ENCODE measurements around the gene CNTFR. TPM values are rescaled to one million over a fixed set of nuclear protein-coding genes. Genes with fewer than 3 reads are reported as not detected.

The CNTFR gene
- total and polyA plus RNA-seq, 10 of the 15 experiments (the other 5 are each of a cell fraction or from before 2014, with no cell fraction given), result not detected

DNA sequence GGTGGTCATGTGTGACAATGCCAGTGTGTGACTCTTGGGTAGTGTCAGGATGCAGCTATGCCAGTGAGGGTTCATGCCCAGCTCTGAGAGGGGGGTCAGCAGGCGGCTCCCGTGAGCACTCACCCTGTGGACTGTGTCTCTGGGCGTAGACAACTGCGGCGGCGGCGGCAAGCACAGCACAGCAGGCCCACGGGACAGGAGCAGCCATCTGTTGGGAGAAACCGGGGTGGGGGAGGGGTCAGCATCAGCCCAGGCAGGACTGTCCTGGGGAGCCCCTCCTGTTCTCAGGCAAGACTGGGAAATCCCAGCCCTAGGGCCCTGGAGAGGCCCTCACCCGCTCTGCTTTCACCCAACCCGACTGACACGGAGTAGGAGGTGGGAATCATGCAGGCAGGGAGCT is 20.8 kb downstream of the CNTFR start:
- no peak for DNase-seq (ENCODE audit: low read depth, low spot score)
- Histone ChIP-seq H3K4me3 (no peak overlapping the region), H2AFZ (ENCODE audit: control insufficient read depth, low read depth, low read length) (no peak overlapping the region), H3K4me1 (ENCODE audit: control insufficient read depth, insufficient read depth, low read length) (no peaks in the 10 kb centered on the region), H4K20me1 (ENCODE audit: control insufficient read depth, insufficient read depth) (0 out of 2 replicates have a peak, but pooled peaks cover 3% of the 10 kb centered on the region), H3K36me3 (ENCODE audit: control insufficient read depth in 2 of 2, insufficient read depth in 2 of 2, low read length in 1 of 2) (no peaks in the 10 kb centered on the region), H3K9me3 (replicated peaks; ENCODE audit: control insufficient read depth, insufficient read depth, low read length) (no peaks in the 10 kb centered on the region), H3K79me2 (ENCODE audit: control insufficient read depth, insufficient read depth, low read length) (no peaks in the 10 kb centered on the region), H3K9ac (ENCODE audit: control insufficient read depth, insufficient read depth, low read length) (no peak overlapping the region), H3K4me2 (ENCODE audit: control insufficient read depth, insufficient read depth) (no peak overlapping the region), H3K27ac (ENCODE audit: control insufficient read depth, insufficient read depth) (no peak overlapping the region), H3K27me3 (replicated peaks in 1 of 2; ENCODE audit: control insufficient read depth in 2 of 2, insufficient read depth in 2 of 2, low read length in 1 of 2) (peaks cover 6 to 9% of the 10 kb centered on the region in 2 experiments; a peak in 3 of 4 replicates)
- ChIA-PET CTCF (interaction anchor here (2.1 kb wide), 1 partner anchor 21 kb away, joined by 6 read pairs; no protein-coding TSS in a partner anchor), RAD21 (ENCODE audit: unreplicated experiment) (no interaction called here), POLR2A (no interaction called here), SMC1A (ENCODE audit: uncharacterized antibody, unreplicated experiment) (interaction anchor here (0.5 kb wide), 1 partner anchor 124 kb away, joined by 3 read pairs; no protein-coding TSS in a partner anchor)
- TF ChIP-seq NR2C2 (IDR thresholded peaks at IDR 0.05; ENCODE audit: borderline replicate concordance, control insufficient read depth, insufficient read length, low read depth) (no peak), CEBPB (IDR thresholded peaks at IDR 0.05; ENCODE audit: borderline replicate concordance in 1 of 2, low read depth in 2 of 2, low read length in 2 of 2) (no peak)
- WGBS (ENCODE audit: insufficient coverage, insufficient replicate concordance, low lambda C conversion rate, missing lambda C conversion rate), result 36% methylated on average over 12 of the region's 12 CpGs
- no TSS peak for BruUV-seq (replicated peaks)
- intact Hi-C loops (cut with micrococcal nuclease; ENCODE audit: unreplicated experiment) (no loop called here), in situ Hi-C loops (cut with MboI) (no loop called here)
- ATAC-seq, result no peak
- no peak for FAIRE-seq

DNA sequence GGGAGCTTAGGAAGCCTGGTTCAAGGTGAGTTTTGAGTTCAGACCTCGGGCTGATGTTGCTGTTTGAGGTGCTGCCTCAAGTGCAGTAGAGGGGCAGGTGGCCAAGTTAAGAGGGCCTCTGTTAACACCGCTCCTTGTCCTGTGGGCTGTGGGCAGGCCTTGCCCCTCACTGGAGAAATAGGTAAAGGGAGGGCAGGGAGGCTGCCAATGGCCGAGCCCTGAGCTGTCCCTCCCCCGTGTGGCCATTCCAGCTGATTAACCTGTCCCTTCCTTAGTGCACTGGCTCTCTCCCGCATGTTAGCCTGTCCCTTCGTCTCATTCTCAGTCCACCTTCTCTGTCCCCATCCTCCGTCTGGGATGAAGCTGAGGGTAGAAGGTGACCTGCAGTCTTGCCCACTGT is 21.4 kb downstream of the CNTFR start:
- ChIA-PET POLR2A (no interaction called here), RAD21 (ENCODE audit: unreplicated experiment) (no interaction called here), SMC1A (ENCODE audit: uncharacterized antibody, unreplicated experiment) (interaction anchor here (0.5 kb wide), 1 partner anchor 124 kb away, joined by 3 read pairs; no protein-coding TSS in a partner anchor), CTCF (no interaction called here)
- no peak for ATAC-seq
- H4K20me1 ChIP-seq (ENCODE audit: control insufficient read depth, insufficient read depth), result peaks cover 3% of the 10 kb centered on the region; the same call in 1 of the 2 replicates
- H3K9ac ChIP-seq (ENCODE audit: control insufficient read depth, insufficient read depth, low read length), result no peak overlapping the region
- H3K4me1 ChIP-seq (ENCODE audit: control insufficient read depth, insufficient read depth, low read length), result no peaks in the 10 kb centered on the region
- H3K79me2 ChIP-seq (ENCODE audit: control insufficient read depth, insufficient read depth, low read length), result no peaks in the 10 kb centered on the region
- H3K36me3 ChIP-seq (ENCODE audit: control insufficient read depth in 2 of 2, insufficient read depth in 2 of 2, low read length in 1 of 2), result no peaks in the 10 kb centered on the region
- H2AFZ ChIP-seq (ENCODE audit: control insufficient read depth, low read depth, low read length), result no peak overlapping the region
- H3K4me3 ChIP-seq, result no peak overlapping the region
- BruUV-seq (replicated peaks), result no TSS peak
- 50% methylated on average over 7 of the region's 7 CpGs for WGBS (ENCODE audit: insufficient coverage, insufficient replicate concordance, low lambda C conversion rate, missing lambda C conversion rate)
- no peak overlapping the region for H3K27ac ChIP-seq (ENCODE audit: control insufficient read depth, insufficient read depth)
- FAIRE-seq, result no peak
- no peak for DNase-seq (ENCODE audit: low read depth, low spot score)
- no peak overlapping the region for H3K4me2 ChIP-seq (ENCODE audit: control insufficient read depth, insufficient read depth)
- in situ Hi-C loops (cut with MboI), result no loop called here
- peaks cover 6 to 9% of the 10 kb centered on the region in 2 experiments; a peak in 3 of 4 replicates for H3K27me3 ChIP-seq (replicated peaks in 1 of 2; ENCODE audit: control insufficient read depth in 2 of 2, insufficient read depth in 2 of 2, low read length in 1 of 2)
- intact Hi-C loops (cut with micrococcal nuclease; ENCODE audit: unreplicated experiment), result no loop called here
- no peaks in the 10 kb centered on the region for H3K9me3 ChIP-seq (replicated peaks; ENCODE audit: control insufficient read depth, insufficient read depth, low read length)
- TF ChIP-seq SIX5 (IDR thresholded peaks at IDR 0.05; ENCODE audit: low read depth, low read length, severe bottlenecking), result no peak
- TF ChIP-seq ESRRA (IDR thresholded peaks at IDR 0.05; ENCODE audit: low read length), result no peak
- TF ChIP-seq, protein P1, sequence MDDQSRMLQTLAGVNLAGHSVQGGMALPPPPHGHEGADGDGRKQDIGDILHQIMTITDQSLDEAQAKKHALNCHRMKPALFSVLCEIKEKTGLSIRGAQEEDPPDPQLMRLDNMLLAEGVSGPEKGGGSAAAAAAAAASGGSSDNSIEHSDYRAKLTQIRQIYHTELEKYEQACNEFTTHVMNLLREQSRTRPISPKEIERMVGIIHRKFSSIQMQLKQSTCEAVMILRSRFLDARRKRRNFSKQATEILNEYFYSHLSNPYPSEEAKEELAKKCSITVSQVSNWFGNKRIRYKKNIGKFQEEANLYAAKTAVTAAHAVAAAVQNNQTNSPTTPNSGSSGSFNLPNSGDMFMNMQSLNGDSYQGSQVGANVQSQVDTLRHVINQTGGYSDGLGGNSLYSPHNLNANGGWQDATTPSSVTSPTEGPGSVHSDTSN (IDR thresholded peaks at IDR 0.05; ENCODE audit: insufficient replicate concordance, low read depth, low read length), result no peak
- no peak for TF ChIP-seq RAD21 (IDR thresholded peaks at IDR 0.05; ENCODE audit: insufficient read depth, low read depth, low read length)
- TF ChIP-seq, protein P2, sequence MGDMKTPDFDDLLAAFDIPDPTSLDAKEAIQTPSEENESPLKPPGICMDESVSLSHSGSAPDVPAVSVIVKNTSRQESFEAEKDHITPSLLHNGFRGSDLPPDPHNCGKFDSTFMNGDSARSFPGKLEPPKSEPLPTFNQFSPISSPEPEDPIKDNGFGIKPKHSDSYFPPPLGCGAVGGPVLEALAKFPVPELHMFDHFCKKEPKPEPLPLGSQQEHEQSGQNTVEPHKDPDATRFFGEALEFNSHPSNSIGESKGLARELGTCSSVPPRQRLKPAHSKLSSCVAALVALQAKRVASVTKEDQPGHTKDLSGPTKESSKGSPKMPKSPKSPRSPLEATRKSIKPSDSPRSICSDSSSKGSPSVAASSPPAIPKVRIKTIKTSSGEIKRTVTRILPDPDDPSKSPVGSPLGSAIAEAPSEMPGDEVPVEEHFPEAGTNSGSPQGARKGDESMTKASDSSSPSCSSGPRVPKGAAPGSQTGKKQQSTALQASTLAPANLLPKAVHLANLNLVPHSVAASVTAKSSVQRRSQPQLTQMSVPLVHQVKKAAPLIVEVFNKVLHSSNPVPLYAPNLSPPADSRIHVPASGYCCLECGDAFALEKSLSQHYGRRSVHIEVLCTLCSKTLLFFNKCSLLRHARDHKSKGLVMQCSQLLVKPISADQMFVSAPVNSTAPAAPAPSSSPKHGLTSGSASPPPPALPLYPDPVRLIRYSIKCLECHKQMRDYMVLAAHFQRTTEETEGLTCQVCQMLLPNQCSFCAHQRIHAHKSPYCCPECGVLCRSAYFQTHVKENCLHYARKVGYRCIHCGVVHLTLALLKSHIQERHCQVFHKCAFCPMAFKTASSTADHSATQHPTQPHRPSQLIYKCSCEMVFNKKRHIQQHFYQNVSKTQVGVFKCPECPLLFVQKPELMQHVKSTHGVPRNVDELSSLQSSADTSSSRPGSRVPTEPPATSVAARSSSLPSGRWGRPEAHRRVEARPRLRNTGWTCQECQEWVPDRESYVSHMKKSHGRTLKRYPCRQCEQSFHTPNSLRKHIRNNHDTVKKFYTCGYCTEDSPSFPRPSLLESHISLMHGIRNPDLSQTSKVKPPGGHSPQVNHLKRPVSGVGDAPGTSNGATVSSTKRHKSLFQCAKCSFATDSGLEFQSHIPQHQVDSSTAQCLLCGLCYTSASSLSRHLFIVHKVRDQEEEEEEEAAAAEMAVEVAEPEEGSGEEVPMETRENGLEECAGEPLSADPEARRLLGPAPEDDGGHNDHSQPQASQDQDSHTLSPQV (IDR thresholded peaks at IDR 0.05), result no peak
- no peak for TF ChIP-seq SREBF1 (IDR thresholded peaks at IDR 0.05; ENCODE audit: low read length)
- no peak for TF ChIP-seq RBBP5 (conservative IDR thresholded peaks at IDR 0.05)
- TF ChIP-seq PAX8 (IDR thresholded peaks at IDR 0.05), result no peak
- TF ChIP-seq ZNF384 (IDR thresholded peaks at IDR 0.05; ENCODE audit: borderline replicate concordance, low read depth, low read length), result no peak
